Measurements from ENCODE around the gene FOXP1.

DNA sequence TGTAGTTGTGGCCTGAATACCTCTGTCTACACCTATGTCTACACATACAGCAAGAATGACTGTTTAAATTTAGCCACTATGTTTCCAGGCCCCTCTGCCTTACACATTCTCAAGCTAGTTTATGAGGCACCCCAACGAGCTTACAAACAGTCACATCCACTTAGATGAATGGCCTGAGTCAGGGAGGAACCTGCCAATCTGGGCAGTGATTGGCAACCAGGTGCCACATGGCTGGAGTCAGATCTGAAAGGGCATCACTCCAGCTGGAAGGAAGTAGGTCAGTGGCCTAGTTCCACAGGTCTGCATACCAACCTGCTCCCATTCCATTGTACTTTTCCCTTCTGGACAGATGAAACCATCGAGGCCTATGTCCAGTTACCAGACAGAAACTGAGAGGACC lies 136.3 kb downstream of the FOXP1 start:
- TF ChIP-seq, protein P1, sequence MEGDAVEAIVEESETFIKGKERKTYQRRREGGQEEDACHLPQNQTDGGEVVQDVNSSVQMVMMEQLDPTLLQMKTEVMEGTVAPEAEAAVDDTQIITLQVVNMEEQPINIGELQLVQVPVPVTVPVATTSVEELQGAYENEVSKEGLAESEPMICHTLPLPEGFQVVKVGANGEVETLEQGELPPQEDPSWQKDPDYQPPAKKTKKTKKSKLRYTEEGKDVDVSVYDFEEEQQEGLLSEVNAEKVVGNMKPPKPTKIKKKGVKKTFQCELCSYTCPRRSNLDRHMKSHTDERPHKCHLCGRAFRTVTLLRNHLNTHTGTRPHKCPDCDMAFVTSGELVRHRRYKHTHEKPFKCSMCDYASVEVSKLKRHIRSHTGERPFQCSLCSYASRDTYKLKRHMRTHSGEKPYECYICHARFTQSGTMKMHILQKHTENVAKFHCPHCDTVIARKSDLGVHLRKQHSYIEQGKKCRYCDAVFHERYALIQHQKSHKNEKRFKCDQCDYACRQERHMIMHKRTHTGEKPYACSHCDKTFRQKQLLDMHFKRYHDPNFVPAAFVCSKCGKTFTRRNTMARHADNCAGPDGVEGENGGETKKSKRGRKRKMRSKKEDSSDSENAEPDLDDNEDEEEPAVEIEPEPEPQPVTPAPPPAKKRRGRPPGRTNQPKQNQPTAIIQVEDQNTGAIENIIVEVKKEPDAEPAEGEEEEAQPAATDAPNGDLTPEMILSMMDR (IDR thresholded peaks at IDR 0.05), result no peak
- no peak for TF ChIP-seq EZH2 (IDR thresholded peaks at IDR 0.05; ENCODE audit: borderline replicate concordance, insufficient read depth, low read depth, low read length, poor library complexity, severe bottlenecking)

Measured in B cell (primary cell).